DMS79 treated with DMSO at 0.1 percent for 48 hours (cell line): ENCODE results near the gene MIS18BP1.
"Not testable (repeated sequence)": the region's sequence is repeated elsewhere in the genome, so short reads cannot be mapped to it uniquely, and the experiment has no call there.

ENCODE experiments used
- DNase-seq: peaks from one replicate; lab custom pipeline; 2025; lab: John Stamatoyannopoulos, UW

MIS18BP1 gene

DNA sequence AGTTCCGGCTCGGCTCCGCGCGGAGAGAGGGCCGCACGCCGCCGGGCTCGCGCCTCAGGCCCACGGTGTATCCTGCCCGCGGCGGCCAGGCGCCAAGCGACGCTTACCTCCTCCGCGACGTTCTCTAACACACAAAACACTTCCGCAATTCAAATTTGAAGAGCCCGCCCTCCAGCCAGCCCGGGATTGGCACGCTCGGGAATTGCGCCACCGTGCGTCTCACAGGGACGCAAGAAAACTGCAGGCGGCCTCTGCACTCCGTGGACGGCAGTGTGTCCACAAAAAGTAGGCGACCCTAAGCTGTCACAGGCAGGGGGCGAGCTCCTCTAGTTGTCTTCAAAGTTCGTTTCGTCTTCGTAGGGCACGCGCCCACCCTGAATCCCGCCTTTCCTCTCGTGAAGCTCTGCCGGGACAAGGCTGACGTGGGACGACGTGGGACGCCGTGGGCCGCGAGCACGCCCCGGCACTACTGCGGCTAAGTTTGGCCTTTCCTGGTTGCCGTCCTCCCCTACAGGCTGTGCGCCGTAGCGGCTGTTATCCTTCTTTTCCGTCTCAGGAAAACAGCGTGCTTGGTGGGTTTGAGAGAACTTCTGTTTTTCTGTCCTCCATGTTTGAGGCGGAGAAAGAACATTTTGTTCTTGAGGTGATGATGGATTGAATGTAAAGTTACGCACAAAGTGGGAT is at the start of gene MIS18BP1:
Gene MIS18BP1 (minus strand): TSS at position 133 of the 684 bp plus-strand sequence. CDS start 5,916 bp downstream, outside the sequence.
- peak; percentile 89 for DNase-seq

DNA sequence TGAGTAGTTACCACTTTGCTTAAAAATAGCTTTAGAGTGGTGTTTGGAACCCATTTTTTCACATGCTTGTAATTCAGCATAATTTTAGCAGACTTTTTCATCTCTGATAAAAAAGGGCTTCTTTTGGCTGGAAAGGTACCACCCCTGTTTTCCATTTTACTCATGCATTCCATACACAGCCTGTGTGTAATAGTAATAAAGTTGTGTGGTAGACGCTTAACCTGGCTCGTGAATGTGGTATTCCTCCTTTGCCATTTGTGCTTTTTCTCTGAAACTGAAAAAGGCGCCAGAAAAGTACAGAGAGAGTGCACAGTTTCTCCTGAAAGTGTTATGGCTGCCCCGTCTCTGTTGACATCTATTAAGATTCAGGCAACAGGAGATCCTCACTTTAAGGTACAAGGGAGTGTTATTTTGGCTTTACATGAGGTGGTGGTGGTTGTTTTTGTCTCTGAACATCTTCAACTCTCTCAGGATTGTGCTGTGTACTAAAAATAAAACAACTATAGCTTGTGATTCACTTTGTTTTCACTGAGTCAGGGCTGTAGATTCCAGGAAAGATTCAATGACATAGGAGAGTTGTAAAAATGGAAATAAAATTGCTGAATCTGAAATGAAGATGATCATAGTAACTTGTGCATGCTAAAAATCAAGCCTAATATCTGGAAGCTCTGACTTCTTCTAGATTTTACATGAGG is 45.6 kb upstream of the MIS18BP1 start:
- DNase-seq = no peak

DNA sequence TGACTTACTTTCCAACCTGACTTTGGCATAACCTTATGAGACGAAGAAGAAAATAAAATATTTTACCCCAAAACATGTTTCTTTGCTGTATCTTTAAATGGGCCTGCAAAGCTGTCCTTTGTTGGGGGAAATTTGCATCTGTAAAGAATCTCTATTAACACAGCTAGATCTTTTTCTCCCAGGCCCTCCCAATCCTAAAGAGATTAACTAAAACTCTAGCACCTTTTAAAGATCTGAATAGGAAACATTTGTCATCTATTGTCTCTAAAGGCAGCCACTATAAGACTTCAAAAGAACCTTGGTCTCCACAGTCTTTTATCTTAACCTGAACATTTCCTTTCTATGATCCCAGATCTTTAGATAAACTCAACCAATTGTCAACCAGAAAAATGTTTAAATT is 41.8 kb upstream of the MIS18BP1 start:
- DNase-seq = not testable (repeated sequence)

DNA sequence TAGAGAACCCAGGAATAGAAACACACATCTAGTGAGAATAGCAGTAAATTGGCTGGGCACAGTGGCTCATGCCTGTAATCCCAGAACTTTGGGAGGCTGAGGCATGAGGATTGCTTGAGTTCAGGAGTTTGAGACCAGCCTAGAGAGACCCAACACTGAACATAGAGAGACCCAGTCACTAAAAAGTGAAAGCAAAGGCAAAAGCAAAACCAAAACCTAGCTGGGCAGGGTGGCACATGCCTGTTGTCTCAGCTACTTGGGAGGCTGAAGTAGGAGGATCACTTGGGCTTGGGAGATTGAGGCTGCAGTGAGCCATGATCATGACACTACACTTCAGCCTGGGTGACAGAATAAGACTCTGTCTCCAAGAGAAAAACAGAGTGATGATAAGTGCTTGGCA is 37.5 kb upstream of the MIS18BP1 start:
- no peak for DNase-seq

DNA sequence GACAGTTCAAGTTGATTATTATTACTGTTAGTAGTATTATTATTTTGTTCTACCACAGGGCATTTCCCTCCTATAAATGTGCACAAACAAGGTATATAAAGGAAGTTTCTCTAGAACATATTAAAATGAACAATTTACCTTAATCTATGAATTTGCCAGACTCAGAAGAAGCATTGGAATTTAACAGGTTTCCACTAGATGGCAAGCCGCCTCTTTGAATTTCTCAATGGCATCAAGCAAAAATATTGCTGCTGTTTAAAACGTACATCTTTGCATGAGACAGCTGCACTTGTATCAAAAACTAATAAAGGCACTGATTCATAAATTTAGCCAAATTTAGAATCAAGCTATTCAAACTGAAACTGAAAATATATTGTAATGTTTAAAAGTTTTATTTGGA is 34.6 kb upstream of the MIS18BP1 start:
- DNase-seq = no peak

DNA sequence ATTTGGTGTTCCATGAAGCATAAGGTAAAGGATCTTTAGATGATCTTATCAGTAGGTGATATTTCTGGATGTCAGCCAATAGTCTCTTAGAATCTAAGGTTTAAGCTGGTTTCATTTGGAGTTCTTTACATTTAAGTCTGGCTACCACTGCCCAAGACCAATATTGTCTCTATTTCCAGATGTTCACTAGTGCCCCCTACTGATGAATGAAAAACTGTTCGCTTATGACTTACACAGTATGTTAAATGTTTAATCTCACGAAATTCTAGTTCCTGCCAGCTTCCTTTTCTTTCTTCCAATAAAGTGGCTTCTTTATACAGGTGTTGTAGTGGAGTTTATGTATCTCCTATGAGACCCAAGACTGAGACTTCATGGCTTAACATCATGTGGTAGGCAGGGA is 31.8 kb upstream of the MIS18BP1 start:
- DNase-seq = no peak

DNA sequence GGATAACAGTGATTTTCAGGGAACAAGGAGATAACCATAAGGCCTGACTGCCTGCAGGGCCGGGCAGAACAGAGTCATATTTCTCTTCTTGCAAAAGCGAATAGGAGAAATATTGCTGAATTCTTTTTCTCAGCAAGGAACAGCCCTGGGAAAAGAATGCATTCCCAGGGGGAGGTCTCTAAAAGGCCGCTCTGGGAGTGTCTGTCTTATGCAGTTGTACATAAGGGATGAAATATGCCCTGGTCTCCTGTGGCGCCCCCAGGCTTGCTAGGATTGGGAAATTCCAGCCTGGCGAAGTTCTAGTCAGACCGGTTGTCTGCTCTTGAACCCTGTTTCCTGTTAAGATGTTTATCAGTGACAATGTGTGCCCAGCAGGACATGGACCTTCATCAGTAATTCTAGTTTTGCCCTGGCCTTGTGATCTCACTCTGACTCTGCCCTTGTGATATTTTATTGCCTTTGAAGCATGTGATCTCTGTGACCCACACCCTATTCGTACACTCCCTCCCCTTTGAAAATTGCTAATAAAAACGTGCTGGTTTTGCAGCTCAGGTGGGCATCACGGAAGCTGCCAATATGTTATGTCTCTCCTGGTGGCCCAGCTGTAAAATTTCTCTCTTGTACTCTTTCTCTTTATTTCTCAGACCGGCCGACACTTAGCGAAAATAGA is 28.9 kb upstream of the MIS18BP1 start:
- DNase-seq = not testable (repeated sequence)

DNA sequence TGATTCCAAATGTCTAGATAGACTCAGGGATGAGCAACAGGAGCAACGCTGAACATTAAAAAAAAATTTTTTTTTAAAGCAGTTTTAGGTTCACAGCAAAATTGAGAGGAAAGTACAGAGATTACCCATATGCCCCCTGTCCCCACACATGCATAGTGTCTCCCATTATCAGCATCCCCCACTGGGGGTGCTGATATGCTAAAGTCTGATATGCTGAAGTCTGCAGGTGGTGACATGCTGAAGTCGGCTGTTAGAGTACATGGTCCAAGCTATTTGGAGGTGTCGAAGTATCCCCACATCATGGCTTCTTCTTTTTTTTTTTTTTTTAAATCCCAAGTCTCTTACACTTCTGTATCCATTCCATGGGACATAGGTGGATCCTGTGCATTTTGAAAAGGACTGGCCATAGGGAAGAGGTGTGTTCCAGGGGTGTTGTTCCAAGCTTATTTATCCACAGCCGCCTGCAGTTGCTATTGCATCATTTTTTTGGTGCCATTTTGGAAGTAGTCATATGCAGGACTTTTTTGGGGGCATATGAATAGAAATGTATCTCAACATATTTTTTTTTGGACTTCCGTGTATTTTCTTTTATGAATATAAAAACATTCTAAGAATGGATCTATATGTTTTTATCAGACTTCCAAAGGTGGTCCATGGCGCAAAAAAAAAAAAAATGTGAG is 19.0 kb upstream of the MIS18BP1 start:
- no peak for DNase-seq

DNA sequence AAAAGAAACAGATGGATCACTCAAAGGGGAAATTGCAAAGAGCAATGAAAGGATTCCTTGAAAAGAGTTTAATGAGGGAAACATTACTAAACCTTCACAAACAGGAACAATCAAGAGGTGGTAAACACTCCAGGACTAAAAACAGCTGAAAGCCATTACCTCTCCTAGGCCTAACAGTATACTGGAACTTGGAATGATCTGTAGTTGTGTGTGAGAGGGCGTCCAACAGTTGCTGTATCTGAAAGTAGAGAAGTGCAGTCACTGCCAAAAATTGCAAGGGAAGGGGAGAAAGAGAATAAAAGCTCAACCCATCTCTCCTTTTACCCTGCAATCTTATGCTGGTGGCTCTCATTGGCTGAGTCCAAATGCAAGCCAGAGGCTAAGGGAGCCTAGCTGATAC is 17.0 kb upstream of the MIS18BP1 start:
- DNase-seq = no peak

DNA sequence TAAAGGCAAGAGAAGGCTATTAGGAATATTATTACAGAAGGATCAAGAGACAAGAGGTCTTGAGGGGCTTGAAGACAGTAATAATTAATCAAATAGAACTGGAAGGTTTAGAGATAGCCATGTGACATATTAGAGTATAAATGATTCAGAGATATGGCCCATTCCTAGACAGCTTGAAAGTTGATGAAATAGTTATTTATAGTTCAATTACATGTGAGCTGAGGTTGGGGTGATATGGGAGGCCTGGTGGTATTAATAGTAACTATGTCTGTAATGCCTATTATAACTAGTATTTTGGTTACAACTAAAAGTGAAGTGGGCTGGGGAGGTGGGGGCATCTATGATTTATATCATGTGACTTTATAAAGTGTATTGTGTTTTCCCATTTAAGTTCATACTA is 14.1 kb upstream of the MIS18BP1 start:
- no peak for DNase-seq

DNA sequence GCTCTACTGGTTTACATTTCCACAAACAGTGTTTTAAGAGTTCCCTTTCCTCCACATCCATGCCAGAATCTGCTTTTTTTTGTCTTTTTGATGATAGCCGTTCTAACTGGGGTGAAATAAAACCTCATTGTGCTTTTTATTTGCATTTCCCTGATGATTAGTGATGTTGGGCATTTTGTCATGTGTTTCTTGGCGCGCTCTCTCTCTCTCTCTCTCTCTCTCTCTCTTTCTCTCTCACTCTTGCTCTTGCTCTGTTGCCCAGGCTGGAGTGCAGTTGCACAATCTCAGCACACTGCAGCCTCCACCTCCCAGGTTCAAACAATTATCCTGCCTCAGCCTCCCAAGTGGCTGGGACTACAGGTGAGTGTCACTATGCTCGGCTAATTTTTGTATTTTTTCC is 9.6 kb upstream of the MIS18BP1 start:
- DNase-seq = no peak

DNA sequence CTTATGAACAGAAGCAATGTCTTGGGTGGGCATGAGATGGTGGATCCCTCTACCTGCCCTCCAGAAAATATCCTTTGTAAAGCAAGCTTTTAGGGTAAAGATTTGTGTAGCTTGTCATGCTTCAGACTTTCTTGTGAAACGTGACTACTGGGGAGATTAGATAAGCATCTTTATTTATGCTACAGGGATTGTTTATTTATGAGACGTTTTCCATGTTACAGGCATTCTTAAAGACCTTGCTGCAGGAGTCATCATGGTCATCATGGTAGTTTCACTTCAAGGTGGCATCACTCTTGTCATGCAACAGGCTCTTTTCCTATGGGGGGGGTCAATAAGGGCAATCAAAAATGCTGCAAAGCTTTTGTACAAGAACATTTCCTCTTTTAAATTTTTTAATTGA is 8.2 kb upstream of the MIS18BP1 start:
- DNase-seq = no peak

DNA sequence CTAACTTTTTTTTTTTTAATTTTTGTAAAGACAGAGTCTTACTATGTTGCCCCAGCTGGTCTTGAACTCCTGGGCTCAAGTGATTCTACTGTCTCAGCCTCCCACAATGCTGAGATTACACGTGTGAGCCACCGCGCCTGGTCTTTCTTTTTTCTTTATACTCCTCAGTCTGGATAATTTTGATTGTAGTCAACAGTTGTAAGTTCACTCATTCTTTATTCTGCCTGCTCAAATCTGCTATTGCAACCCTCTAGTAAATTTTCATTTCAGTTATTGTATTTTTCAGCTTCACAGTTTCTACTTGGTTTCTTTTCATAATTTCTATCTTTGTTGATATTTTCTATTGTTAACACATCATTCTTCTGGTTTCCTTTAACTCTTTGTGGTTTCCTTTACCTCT is 5.8 kb upstream of the MIS18BP1 start:
- DNase-seq = no peak

DNA sequence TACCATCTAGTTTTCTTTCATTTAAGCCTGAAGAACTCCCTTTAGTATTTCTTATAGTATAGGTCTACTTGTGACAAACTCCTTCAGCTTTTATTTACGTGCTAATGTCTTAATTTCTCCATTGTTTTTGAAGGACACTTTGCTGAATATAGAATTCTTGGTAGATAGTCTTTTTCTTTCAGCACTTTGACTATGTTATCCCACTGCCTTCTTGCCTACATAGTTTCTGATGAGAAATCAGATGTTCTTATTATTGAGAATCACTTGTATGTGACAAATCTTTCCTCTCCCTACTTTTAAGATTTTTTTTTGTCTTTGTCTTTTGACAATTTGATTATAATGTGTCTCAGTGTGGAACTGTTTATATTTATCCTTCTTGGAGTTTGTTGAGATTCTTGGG is 5.1 kb upstream of the MIS18BP1 start:
- DNase-seq = no peak

DNA sequence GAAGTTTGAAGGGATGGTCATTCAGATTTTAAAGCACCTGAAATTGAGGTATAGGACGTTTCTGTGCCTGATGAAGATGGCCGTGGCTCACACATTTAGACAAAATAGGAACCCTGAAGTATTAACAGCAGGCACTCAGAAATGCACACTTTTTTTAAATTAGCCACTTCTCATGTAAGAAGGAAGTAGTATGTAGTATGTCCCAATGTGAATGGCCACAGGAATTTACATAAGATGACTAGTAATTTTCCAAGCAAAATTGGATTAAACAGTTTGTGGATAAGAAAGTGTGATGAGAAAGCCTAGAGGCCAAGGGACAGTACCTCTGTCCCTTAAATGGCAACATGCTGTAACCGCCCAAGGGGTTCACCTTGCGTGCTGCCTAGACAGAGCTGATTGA is 1.8 kb upstream of the MIS18BP1 start:
- DNase-seq = no peak

DNA sequence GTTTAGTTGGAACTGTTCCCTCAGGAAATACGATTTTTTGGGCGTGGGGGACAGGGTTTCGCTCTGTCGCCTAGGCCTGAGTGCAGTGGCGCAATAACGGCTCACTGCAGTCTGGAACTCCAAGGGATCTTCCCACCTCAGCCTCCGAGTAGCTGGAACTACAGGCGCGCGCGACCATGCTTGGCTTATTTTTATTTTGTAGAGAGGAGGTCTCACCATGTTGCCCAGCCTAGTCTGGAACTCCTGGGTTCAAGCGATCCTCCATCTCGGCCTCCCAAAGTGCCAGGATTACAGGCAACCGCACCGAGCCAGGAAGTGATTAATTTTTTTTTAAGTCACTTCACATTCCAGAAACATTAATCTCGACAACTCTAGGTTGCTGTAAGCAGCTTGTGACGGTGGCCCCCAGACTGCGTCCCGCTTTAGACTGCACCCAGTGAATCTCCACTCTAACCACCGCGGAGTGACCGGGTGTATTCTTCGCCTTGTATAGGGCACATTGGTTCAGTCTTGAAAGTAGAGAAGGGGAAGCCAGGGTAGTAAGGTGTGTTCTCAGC is 830 bp upstream of the MIS18BP1 start:
- no peak for DNase-seq

DNA sequence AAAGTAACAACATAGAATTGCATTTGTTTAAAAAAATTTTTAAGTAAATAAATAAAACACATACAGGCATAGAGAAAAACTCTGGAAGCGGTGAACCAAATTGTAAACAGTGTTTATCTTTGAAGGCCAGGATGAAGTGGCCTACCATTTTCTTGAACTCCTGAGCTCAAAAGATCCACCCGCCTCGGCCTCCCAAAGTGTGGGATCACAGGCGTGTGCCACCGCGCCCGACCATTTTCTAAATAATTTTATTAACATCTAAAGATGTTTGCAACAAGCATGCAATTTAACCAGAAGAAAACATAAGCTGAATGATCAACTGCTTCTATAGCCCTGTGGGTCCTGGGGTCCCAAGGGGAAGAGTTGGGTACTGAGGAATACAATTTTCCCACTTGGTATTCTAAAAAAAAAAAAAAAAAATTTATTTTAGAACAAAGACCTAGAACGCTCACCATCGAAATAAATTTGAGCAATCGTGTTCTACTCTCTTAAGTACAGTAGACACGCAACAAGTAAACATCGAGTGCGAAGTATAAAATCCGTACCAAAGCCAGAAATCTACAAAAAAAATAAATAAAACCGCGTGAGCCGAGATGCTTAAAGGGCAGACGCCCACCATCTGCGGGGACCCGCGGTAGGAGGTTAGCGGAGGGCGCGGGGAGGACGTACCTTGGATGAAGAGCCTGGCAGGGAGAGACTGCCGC is 484 bp downstream of the MIS18BP1 start:
- peak; percentile 75 for DNase-seq

DNA sequence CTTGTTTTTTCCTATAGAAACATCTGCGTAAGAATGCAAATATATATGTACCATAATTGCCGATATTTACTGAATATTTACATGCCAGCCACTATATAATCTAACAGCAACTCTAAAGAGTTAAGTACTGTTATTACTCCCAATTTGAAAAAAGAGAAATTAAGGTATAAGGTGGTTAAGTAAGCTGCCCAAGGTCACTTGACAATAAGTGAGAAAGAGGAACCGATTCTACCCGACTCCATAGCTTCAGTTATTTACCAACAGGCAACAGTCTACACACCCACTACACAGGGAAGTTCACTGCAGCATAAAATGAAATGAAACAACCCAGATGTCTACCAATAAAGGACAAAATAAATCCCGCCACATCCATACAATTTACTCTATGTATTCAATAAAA is 1.1 kb downstream of the MIS18BP1 start:
- peak; percentile 75 for DNase-seq

DNA sequence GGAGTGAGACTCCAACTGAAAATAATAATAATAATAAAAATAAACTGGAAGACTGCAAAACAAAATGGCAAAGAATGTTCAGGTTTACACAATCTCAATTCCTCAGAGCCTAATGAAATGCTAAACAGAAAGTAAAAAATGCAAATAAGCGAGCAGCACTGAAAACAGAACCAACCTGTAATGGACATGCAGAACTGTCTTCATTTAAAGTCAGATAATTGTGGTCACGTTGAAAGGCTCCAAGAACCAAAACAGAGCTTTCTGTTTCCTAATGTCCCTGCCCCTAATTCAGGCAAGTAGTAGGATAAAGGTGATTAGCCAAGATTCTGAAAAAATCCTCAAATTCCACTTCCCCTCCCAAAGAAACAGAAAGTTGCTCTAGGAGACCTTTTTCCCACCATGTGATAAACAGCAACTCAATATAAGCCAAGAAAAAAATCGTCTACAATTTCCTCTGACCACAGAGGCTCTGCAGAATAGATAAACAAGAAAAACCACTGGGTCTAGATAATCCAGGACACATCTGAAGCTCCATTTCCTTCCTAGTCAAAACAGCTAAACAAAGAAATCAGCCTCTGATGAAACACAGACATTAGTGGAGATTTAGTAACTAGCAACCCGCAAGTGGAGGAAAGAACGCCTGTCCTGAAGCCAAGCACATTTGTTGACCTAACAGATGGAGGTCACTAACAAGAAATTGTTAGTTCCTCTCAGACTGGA is 3.0 kb downstream of the MIS18BP1 start:
- no peak for DNase-seq

DNA sequence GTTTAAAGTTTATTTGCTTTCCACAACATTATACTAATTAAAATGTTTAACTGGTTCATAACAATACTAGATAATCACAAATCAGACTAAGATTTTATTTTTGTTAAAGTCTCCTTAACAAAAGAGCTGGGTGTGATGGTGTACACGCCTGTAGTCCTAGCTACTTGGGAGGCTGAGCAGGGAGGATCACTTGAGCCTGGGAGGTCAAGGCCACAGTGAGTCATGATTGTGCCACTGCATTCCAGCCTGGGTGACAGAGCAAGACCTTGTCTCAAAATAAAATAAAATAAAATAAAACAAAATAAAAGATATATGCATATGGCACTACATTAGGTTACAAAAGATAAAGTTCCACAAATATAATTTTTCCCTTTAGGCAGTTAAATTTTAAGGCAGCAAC is 5.6 kb downstream of the MIS18BP1 start:
- no peak for DNase-seq

DNA sequence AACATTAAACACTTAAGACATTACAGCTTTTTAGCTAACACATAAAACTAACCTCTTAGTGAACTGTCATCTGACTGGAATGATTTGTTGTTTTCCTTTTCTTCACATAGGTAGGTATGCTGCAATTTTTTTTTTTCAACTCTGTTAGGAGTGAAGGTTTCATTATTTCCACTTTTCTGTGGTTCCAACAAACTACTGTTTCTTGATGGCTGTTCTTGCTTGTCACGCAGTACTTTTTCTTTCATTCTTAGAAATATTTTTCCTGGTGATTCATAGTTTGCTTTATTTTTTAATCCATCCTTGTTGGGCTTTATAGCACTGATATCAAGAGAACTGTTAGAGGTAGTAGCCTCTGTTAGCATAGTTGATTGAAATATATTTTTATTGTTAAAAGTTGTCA is 6.3 kb downstream of the MIS18BP1 start:
- DNase-seq = no peak
